OCI-LY1 (cell line): ENCODE results near the gene ZDHHC16.

Source experiments
- CTCF ChIP-seq: fragments of 200-600 bp; sonication (generic), shearing (Covaris generic); IDR thresholded peaks from 2 replicates; pipeline ENCODE4 v1.5.1; 2017; ENCODE audit warnings: mild to moderate bottlenecking, antibody characterized with exemption, low read length, moderate library complexity, mixed read lengths
- EZH2 ChIP-seq: fragments of 200-600 bp; sonication (generic), shearing (Covaris generic); IDR thresholded peaks from 2 replicates; pipeline ENCODE4 v1.8.0; 2017; ENCODE audit warnings: borderline replicate concordance, mixed run types, mild to moderate bottlenecking, antibody characterized with exemption, low read length, moderate library complexity, mixed read lengths

DNA sequence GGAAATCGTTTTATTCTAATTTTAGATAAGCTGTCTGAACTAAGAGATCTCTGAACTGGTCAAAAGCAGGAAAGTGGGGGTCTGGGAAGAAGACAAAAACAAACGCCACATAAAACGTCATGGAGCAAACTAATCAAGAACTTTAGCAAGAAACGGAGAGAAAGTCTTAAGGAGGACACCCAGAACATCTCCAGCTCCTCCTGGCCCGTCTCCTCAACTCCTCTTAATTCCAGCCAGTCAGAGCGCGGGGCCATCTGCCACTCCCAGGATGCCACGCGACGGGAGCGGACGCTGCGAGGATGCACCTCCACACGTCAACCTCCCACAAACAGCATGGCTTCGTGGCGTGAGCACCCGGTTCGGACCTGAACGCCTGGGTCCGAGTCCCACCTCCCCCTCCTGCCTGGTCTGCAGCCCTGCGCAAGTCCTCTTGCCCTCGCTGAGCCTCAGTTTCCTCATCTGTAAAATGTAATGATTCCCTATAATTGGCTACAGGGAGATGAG lies 51.6 kb downstream of the ZDHHC16 start:
- no peak for TF ChIP-seq CTCF
- no peak for TF ChIP-seq EZH2
